Esophagus (tissue), 2 donors: ENCODE data around the gene CDH22. TPM values are rescaled to one million over a fixed set of nuclear protein-coding genes. Genes with fewer than 3 reads are reported as not detected.

Experiments
- H3K27ac ChIP-seq, 2 donors: one replicate each; pipeline ENCODE4 v1.5.1; 2013; ENCODE audit warnings: low read depth in 2 of 2, mild to moderate bottlenecking in 2 of 2, inconsistent platforms in 1 of 2, low read length in 1 of 2, moderate library complexity in 1 of 2
- H3K27me3 ChIP-seq, 2 donors: one replicate each; pipeline ENCODE4 v1.6.1; 2013; ENCODE audit warnings: low read length in 2 of 2, control low read depth in 1 of 2, mild to moderate bottlenecking in 1 of 2; ENCODE audit not compliant: insufficient read depth in 2 of 2, control insufficient read depth in 1 of 2
- H3K36me3 ChIP-seq, 2 donors: one replicate each; pipeline ENCODE4 v1.6.1; 2013; ENCODE audit warnings: low read length in 1 of 2; ENCODE audit not compliant: control insufficient read depth in 2 of 2, insufficient read depth in 2 of 2
- H3K4me1 ChIP-seq, 2 donors: one replicate each; pipeline ENCODE4 v1.6.1; 2013; ENCODE audit warnings: low read length in 1 of 2; ENCODE audit not compliant: control insufficient read depth in 2 of 2, insufficient read depth in 2 of 2
- H3K4me3 ChIP-seq, 2 donors: one replicate each; pipeline ENCODE4 v1.5.1; 2013; ENCODE audit warnings: low read length in 2 of 2, mild to moderate bottlenecking in 2 of 2, low read depth in 1 of 2, moderate library complexity in 1 of 2
- H3K9me3 ChIP-seq, 2 donors: one replicate each; pipeline ENCODE4 v1.6.1; 2013; ENCODE audit warnings: mild to moderate bottlenecking in 2 of 2, low read depth in 1 of 2, low read length in 1 of 2, moderate library complexity in 1 of 2; ENCODE audit not compliant: control insufficient read depth in 2 of 2, insufficient read depth in 1 of 2
- WGBS, 2 donors: extraction: QIAGEN DNeasy Blood & Tissue Kit; methylation state at CpG; one replicate each; pipeline ENCODE4 v1.1.7; 2013; 5-methylcytosine and 5-hydroxymethylcytosine counted together
- polyA plus RNA-seq, 2 donors: library from polyadenylated mRNA; stranded (reverse); fragments of 200-250 nt; gene quantifications; one replicate each; pipeline ENCODE4 v1.2.3, GENCODE V29; 2013
- donor health status: healthy with polysubstance abuse.
- donor health status: Bipolar disorder and iron deficiency.

The CDH22 gene
- polyA plus RNA-seq, 2 donors: 0.55 to 0.86 TPM

DNA sequence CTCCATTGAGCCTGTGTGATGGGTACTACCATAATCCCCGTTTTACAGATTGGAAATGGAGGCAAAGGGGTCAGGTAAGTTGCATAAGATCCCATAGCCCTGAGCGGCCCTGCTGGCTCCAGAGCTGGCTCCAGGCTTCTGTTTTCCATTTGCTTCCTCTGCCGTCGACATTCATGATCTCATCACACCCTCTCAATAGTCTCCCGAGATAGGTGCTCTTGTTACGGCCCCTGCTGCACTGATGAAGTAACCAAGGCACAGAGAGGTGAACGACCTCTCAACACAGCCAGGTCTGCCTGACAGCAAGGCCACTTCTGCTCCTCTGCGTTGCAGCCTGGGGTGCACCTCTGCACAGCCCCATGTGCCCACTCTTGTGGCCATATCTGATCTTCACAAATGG, 16.9 kb downstream of the CDH22 start:
- H3K4me3 ChIP-seq: no peak overlapping the region
- H3K36me3 ChIP-seq: no peaks in the 10 kb centered on the region
- no peaks in the 10 kb centered on the region for H3K9me3 ChIP-seq
- no peaks in the 10 kb centered on the region for H3K27me3 ChIP-seq
- H3K27ac ChIP-seq: no peak overlapping the region
- 49 to 63% methylated on average over 8 of the region's 8 CpGs for WGBS, 2 donors
- H3K4me1 ChIP-seq: no peaks in the 10 kb centered on the region

- Histone ChIP-seq H3K9me3 (no peaks in the 10 kb centered on the region), H3K27ac (no peak overlapping the region), H3K4me1 (no peaks in the 10 kb centered on the region), H3K4me3 (no peak overlapping the region), H3K36me3 (no peaks in the 10 kb centered on the region), H3K27me3 (no peaks in the 10 kb centered on the region)
- 66 to 68% methylated on average over 5 of the region's 5 CpGs for WGBS, 2 donors
Observed at GRCh38 chr20:46289432-46289831, 18.9 kb downstream of the CDH22 start.

DNA sequence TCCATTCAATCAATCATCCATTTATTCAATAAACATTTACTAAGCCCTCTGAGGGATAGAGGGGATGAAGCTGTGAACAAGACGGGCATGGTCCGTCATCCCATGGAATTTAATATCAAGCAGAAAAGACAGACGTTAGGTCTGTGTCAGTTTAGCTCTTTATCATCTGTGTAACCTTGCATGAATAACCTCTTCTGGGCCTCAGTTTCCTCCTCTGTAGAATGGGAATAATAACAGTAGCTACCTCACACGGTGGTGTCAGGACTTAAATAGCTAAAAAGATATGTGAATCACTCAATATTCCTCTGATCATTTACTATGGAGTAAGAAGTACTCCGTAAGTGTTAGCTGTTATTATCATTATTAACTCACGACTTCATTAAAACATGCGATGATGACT, 21.3 kb downstream of the CDH22 start:
- H3K27ac ChIP-seq: no peak overlapping the region
- H3K4me3 ChIP-seq: no peak overlapping the region
- H3K36me3 ChIP-seq: no peaks in the 10 kb centered on the region
- H3K27me3 ChIP-seq: no peaks in the 10 kb centered on the region
- no peaks in the 10 kb centered on the region for H3K9me3 ChIP-seq
- WGBS, 2 donors: 81 to 85% methylated on average over 7 of the region's 7 CpGs
- no peaks in the 10 kb centered on the region for H3K4me1 ChIP-seq

DNA sequence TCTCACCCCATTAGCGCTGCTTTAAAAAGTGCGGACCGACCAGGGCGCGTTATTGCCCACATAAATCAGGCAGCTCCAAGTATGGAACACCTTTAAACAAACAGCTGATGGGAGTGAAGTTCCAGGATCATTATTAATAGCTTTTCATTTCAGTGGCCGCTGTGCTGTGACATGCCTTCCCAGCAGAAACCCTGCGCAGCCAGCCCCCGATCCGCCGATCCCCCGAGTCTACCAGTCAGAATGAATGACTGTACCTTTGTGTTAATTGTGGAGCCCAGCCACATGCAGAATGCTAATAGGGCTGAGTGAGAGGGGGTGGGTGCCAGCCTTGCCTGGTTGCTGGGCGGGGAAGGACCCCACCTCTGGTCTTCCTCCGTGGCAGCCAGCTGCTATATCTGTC, 21.9 kb downstream of the CDH22 start:
- Histone ChIP-seq H3K36me3 (no peaks in the 10 kb centered on the region), H3K4me3 (no peak overlapping the region), H3K9me3 (no peaks in the 10 kb centered on the region), H3K4me1 (no peaks in the 10 kb centered on the region), H3K27me3 (no peaks in the 10 kb centered on the region), H3K27ac (no peak overlapping the region)
- WGBS, 2 donors: 60 to 65% methylated on average over 13 of the region's 13 CpGs

- 73 to 76% methylated on average over 3 of the region's 3 CpGs for WGBS, 2 donors
- no peaks in the 10 kb centered on the region for H3K4me1 ChIP-seq
- no peaks in the 10 kb centered on the region for H3K36me3 ChIP-seq
- H3K27me3 ChIP-seq: no peaks in the 10 kb centered on the region
- H3K9me3 ChIP-seq: no peaks in the 10 kb centered on the region
- H3K27ac ChIP-seq: no peak overlapping the region
- H3K4me3 ChIP-seq: no peak overlapping the region
Observed at GRCh38 chr20:46285740-46286139, 22.6 kb downstream of the CDH22 start.

DNA sequence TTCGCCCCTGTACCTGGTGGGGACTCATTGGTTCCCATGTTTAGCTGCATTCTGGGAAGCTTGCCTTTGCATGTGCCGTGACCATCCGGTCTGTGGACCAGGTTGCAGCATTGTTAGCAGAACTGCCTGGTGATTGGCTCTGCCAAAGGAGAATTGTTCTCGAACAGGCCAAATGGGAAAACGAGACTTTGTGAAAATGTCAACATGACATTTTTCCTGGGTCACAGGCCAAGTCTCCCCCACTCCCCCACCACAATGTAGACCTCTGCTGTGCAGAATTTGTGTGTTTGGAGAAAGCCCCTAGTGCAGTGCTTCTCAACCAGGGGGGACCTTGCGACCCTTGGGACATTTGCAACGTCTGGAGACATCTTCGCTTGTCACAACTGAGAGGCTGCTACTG, 23.2 kb downstream of the CDH22 start:
- Histone ChIP-seq H3K36me3 (no peaks in the 10 kb centered on the region), H3K27me3 (no peaks in the 10 kb centered on the region), H3K4me3 (no peak overlapping the region), H3K9me3 (no peaks in the 10 kb centered on the region), H3K27ac (no peak overlapping the region), H3K4me1 (no peaks in the 10 kb centered on the region)
- WGBS, 2 donors: 68 to 75% methylated on average over 8 of the region's 8 CpGs

- H3K27ac ChIP-seq: no peak overlapping the region
- H3K4me1 ChIP-seq: no peaks in the 10 kb centered on the region
- no peaks in the 10 kb centered on the region for H3K27me3 ChIP-seq
- no peak overlapping the region for H3K4me3 ChIP-seq
- 53 to 66% methylated on average over 7 of the region's 7 CpGs for WGBS, 2 donors
- no peaks in the 10 kb centered on the region for H3K9me3 ChIP-seq
- no peaks in the 10 kb centered on the region for H3K36me3 ChIP-seq
Observed at GRCh38 chr20:46284040-46284427, 24.3 kb downstream of the CDH22 start.

- H3K27ac ChIP-seq: no peak overlapping the region
- no peaks in the 10 kb centered on the region for H3K9me3 ChIP-seq
- H3K4me1 ChIP-seq: no peaks in the 10 kb centered on the region
- WGBS, 2 donors: 69 to 76% methylated on average over 12 of the region's 12 CpGs
- no peaks in the 10 kb centered on the region for H3K27me3 ChIP-seq
- H3K36me3 ChIP-seq: no peaks in the 10 kb centered on the region
- no peak overlapping the region for H3K4me3 ChIP-seq
Observed at GRCh38 chr20:46283426-46284039, 24.8 kb downstream of the CDH22 start.

- H3K27ac ChIP-seq: no peak overlapping the region
Observed at GRCh38 chr20:46282669-46283068, 25.6 kb downstream of the CDH22 start.

DNA sequence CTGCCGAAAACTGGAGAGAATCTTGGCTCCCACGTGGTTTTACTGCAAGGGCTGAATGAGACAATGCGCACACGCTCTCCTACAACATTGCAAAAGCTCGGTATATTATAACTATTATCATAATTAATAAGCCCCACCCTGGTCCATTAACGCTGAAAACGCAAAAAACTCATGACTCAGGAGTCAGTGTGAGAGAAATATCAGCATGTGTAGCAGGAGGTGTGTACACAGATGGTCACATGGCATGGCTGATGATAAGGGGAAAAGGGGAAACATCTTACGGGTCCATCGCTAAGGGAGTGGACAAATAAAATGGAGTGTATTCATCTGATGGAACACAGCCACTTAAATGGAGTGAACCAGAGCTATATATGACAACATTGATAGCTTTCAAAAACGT, 29.2 kb downstream of the CDH22 start:
- 60 to 70% methylated on average over 10 of the region's 10 CpGs for WGBS, 2 donors
- H3K4me1 ChIP-seq: peaks cover 0 to 2% of the 10 kb centered on the region in 2 donors
- H3K4me3 ChIP-seq: no peak overlapping the region
- H3K9me3 ChIP-seq: no peaks in the 10 kb centered on the region
- no peak overlapping the region for H3K27ac ChIP-seq
- no peaks in the 10 kb centered on the region for H3K36me3 ChIP-seq
- no peaks in the 10 kb centered on the region for H3K27me3 ChIP-seq

More at GRCh38 chr20:46282669-46283068, 25.6 kb downstream of the CDH22 start:
- Histone ChIP-seq H3K4me1 (peaks cover 0 to 2% of the 10 kb centered on the region in 2 donors), H3K27me3 (no peaks in the 10 kb centered on the region), H3K36me3 (no peaks in the 10 kb centered on the region), H3K4me3 (no peak overlapping the region), H3K9me3 (no peaks in the 10 kb centered on the region)
- WGBS, 2 donors: 28 to 41% methylated on average over 11 of the region's 11 CpGs
